HL-60 (cell line): ENCODE data around the gene PSMB10.

Source experiments
- DNase-seq, 2 experiments: peaks; one replicate each; pipeline ENCODE4 v3.0.0-alpha.2; 2010 to 2020; ENCODE audit warnings: low read depth in 1 of 2, low spot score in 1 of 2
- H3K27ac ChIP-seq: fragments of 250-450 bp; sonication (Bioruptor Pico); replicated peaks from 2 replicates; pipeline ENCODE4 v1.5.1; 2020; ENCODE audit warnings: mild to moderate bottlenecking, moderate library complexity
- H3K27me3 ChIP-seq: fragments of 250-450 bp; sonication (Bioruptor Pico); 2 replicates; pipeline ENCODE4 v1.5.1; 2021; ENCODE audit warnings: mild to moderate bottlenecking, moderate library complexity; ENCODE audit not compliant: insufficient read depth, poor library complexity, severe bottlenecking
- H3K4me3 ChIP-seq: replicated peaks from 2 replicates; pipeline ENCODE4 v1.5.1; 2011; ENCODE audit warnings: mild to moderate bottlenecking, control low read depth, low read length; ENCODE audit not compliant: insufficient read depth
- CTCF ChIP-seq: IDR thresholded peaks from one replicate; pipeline ENCODE4 v1.5.1; 2011; ENCODE audit warnings: low read length, control low read depth, inconsistent platforms; ENCODE audit not compliant: insufficient read depth
- GABPA ChIP-seq: IDR thresholded peaks from 2 replicates; pipeline ENCODE4 v1.6.1; 2012; ENCODE audit warnings: low read depth
- POLR2AphosphoS5 ChIP-seq: IDR thresholded peaks from 2 replicates; pipeline ENCODE4 v1.6.1; 2012; ENCODE audit warnings: low read depth
- REST ChIP-seq: IDR thresholded peaks from 2 replicates; pipeline ENCODE4 v1.6.1; 2012; ENCODE audit warnings: low read depth; ENCODE audit not compliant: insufficient replicate concordance
- SPI1 ChIP-seq: IDR thresholded peaks from 2 replicates; pipeline ENCODE4 v1.6.1; 2012; ENCODE audit warnings: low read depth, mild to moderate bottlenecking, borderline replicate concordance

PSMB10 gene

GRCh38 chr16:67922740-67923139 lies 13.9 kb downstream of the PSMB10 start:
- DNase-seq: peak in 1 of 2 experiments; percentile 70
- Histone ChIP-seq H3K27me3 (no peaks in the 10 kb centered on the region), H3K4me3 (no peak overlapping the region), H3K27ac (no peak overlapping the region)
- no peak for TF ChIP-seq GABPA
- TF ChIP-seq SPI1: peak; percentile 32; the same call in 1 of the 2 replicates
- TF ChIP-seq CTCF: no peak

- Histone ChIP-seq H3K4me3 (no peak overlapping the region), H3K27ac (no peak overlapping the region), H3K27me3 (no peaks in the 10 kb centered on the region)
- TF ChIP-seq GABPA: no peak
- no peak for TF ChIP-seq REST
- TF ChIP-seq POLR2AphosphoS5: no peak
- no peak for TF ChIP-seq SPI1
- TF ChIP-seq CTCF: no peak
- no peak for DNase-seq
Observed at GRCh38 chr16:67922221-67922620, 14.4 kb downstream of the PSMB10 start.

- no peak overlapping the region for H3K4me3 ChIP-seq
- no peak overlapping the region for H3K27ac ChIP-seq
- DNase-seq: peak in 1 of 2 experiments; percentile 32
- TF ChIP-seq GABPA (no peak), POLR2AphosphoS5 (no peak), REST (no peak), SPI1 (no peak), CTCF (no peak)
- H3K27me3 ChIP-seq: no peaks in the 10 kb centered on the region
Observed at GRCh38 chr16:67919622-67920221, 16.9 kb downstream of the PSMB10 start.

- TF ChIP-seq SPI1: no peak
- no peak for TF ChIP-seq CTCF
- TF ChIP-seq GABPA: no peak
- no peak for TF ChIP-seq REST
- TF ChIP-seq POLR2AphosphoS5: no peak
- no peak overlapping the region for H3K4me3 ChIP-seq
- H3K27ac ChIP-seq: no peak overlapping the region
- DNase-seq: no peak
- H3K27me3 ChIP-seq: no peaks in the 10 kb centered on the region
Observed at GRCh38 chr16:67917852-67918236, 18.8 kb downstream of the PSMB10 start.
